Anterior cingulate cortex (tissue), 58 donors: ENCODE data around the gene MCC.
A peak's percentile ranks its signal among the peaks of the same experiment; 100 is the strongest.

Experiments
- DNase-seq, 58 donors: peaks; one replicate each; lab custom pipeline; 2025; lab: John Stamatoyannopoulos, UW

Gene MCC

GRCh38 chr5:113213551-113214425, 274.5 kb downstream of the MCC start:
- DNase-seq = peak in 44 of 58 donors; percentile 8 to 89 (median 36)

- peak in 18 of 58 donors; percentile 4 to 61 (median 22) for DNase-seq
Measured at GRCh38 chr5:113212244-113212920, 275.9 kb downstream of the MCC start.

- no peak for DNase-seq
Measured at GRCh38 chr5:113209498-113209897, 278.8 kb downstream of the MCC start.

GRCh38 chr5:113205807-113206206, 282.4 kb downstream of the MCC start:
- peak in 23 of 58 donors; percentile 4 to 34 (median 14) for DNase-seq

GRCh38 chr5:113205323-113205722, 282.9 kb downstream of the MCC start:
- DNase-seq = no peak

- peak in 25 of 58 donors; percentile 2 to 57 (median 23) for DNase-seq
Measured at GRCh38 chr5:113204525-113205161, 283.6 kb downstream of the MCC start.

- no peak for DNase-seq
Measured at GRCh38 chr5:113203916-113204315, 284.3 kb downstream of the MCC start.

- DNase-seq = peak in 5 of 58 donors; percentile 8 to 52 (median 17)
Measured at GRCh38 chr5:113202746-113203716, 285.2 kb downstream of the MCC start.

- DNase-seq = no peak
Measured at GRCh38 chr5:113202287-113202686, 286.0 kb downstream of the MCC start.

GRCh38 chr5:113201715-113202114, 286.5 kb downstream of the MCC start:
- DNase-seq = no peak

GRCh38 chr5:113199122-113199905, 288.9 kb downstream of the MCC start:
- no peak for DNase-seq

- DNase-seq = no peak
Measured at GRCh38 chr5:113197456-113198200, 290.6 kb downstream of the MCC start.

- DNase-seq = no peak
Measured at GRCh38 chr5:113195771-113196170, 292.5 kb downstream of the MCC start.

- no peak for DNase-seq
Measured at GRCh38 chr5:113195251-113195650, 293.0 kb downstream of the MCC start.

- DNase-seq = no peak
Measured at GRCh38 chr5:113194591-113194990, 293.7 kb downstream of the MCC start.

- DNase-seq = no peak
Measured at GRCh38 chr5:113194125-113194524, 294.1 kb downstream of the MCC start.

GRCh38 chr5:113193311-113193978, 294.8 kb downstream of the MCC start:
- no peak for DNase-seq

GRCh38 chr5:113192541-113192940, 295.7 kb downstream of the MCC start:
- DNase-seq = no peak
